Measurements from ENCODE around the gene C19orf38.
"Not testable (repeated sequence)": the region's sequence is repeated elsewhere in the genome, so short reads cannot be mapped to it uniquely, and the experiment has no call there.

C19orf38 gene

DNA sequence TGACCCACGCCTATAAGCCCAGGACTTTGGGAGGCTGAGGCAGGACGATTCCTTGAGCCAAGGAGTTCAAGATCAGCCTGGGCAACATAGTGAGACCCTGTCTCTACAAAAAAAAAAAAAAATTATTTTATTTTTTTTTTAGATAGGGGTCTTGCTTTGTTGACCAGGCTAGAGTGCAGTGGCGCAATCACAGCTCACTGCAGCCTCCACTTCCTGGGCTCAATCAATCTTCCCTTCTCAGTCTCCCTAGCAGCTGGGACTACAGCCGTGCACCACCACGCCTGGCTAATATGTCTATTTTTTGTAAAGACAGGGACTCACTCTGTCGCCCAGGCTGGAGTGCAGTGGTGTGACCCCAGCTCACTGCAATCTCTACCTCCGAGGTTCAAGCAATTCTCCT is 4.7 kb downstream of the C19orf38 start:
- no peak for DNase-seq

- no peak for DNase-seq
Measured at GRCh38 chr19:10854350-10855089, 6.3 kb downstream of the C19orf38 start.

- no peak for DNase-seq
Measured at GRCh38 chr19:10855879-10856522, 7.8 kb downstream of the C19orf38 start.

DNA sequence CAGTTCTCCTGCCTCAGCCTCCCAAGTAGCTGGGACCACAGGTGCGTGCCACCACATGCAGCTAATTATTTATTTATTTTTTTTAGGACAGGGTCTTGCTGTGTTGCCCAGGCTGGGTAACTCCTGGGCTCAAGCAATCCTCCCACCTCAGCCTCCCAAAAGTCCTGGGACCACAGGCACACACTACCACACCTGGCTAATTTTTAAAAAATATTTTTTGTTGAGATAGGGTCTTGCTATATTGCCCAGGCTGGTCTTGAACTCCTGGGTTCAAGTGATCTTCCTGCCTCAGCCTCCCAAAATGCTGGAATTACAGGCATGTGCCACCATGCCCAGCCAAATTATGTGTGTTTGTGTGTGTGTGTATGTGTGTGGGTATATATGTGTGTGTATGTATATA is 8.7 kb downstream of the C19orf38 start:
- DNase-seq: not testable (repeated sequence)

DNA sequence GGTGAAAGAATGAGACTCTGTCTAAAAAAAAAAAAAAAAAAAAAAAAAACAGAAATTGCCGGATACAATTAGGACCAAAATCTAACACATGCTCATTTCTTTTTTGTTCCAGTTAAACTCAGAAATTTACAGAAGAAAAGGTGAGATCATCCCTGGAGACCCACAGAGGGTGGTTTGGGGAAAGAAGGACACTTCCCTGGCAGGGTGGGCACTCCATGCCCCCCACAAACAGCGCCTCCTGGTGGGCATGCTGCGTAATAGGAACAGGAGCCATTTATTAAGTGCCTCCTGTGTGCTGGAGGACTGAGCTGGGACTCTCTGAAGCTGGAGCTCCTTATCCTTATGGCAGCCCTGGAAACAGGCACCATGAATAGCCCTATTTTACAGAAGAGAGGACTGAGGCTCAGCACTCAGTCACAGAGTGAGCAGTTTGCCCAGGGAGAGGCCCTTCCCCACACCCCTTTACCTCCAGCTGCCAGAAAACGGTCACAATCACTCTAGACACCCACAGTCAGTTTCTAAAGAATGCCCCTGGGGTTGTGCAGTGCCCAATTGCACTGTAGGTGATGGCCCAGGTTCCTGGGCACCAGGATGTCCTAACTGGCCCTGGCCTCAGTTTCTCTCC is 10.1 kb downstream of the C19orf38 start:
- no peak for DNase-seq

- DNase-seq: no peak
Measured at GRCh38 chr19:10861103-10861651, 13.0 kb downstream of the C19orf38 start.

GRCh38 chr19:10862561-10863106 is 14.4 kb downstream of the C19orf38 start:
- DNase-seq: no peak

DNA sequence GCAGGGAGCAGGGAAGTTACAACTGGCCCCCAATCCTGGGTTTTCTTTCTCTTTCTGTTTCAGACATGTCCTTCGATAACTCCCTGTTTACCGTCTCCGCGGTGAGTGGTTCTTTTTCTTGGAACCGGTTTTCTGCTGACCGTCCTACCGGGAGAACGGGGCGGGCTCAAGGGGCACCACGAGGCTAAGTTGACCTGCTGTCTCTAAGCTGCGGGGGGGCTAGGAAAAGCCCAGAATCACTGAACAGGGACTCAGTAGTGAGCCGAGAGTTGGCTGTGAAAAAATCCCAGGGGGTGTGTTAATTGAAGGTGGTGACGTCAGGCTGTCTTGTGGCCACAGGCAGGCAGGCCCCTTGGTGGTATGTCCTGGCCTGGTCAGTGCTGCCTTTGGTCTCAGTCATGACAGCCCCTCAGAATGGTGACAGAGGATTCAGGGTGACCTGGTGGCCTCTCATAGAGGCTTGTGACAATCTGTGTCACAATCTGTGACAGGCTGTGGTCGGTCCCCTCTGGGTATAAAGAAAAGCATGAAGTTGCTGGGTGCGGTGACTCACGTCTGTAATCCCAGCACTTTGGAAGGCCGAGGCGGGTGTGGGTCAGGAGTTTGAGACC is 15.0 kb downstream of the C19orf38 start:
- DNase-seq: no peak

DNA sequence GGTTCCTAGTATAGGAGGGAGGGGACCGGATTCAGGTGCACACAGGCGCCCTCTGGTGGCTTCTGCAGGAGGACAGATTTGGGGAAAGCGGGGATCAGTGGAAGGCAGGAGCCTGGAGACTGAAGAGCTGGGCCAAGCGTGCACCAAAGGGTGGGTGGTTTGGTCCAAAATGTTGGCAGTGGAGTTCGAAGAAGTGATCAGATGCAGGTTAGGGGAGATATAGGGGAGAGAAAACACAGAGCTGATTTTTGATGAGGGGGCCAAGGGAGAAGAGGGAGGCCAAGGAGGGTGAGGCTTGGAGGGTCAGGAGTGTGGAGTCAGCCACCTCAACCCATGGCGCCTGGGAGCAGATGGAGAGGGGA is 16.3 kb downstream of the C19orf38 start:
- DNase-seq: peak; percentile 66

GRCh38 chr19:10866495-10866894 is 18.3 kb downstream of the C19orf38 start:
- no peak for DNase-seq

- DNase-seq: no peak
Measured at GRCh38 chr19:10868872-10869547, 20.8 kb downstream of the C19orf38 start.

DNA sequence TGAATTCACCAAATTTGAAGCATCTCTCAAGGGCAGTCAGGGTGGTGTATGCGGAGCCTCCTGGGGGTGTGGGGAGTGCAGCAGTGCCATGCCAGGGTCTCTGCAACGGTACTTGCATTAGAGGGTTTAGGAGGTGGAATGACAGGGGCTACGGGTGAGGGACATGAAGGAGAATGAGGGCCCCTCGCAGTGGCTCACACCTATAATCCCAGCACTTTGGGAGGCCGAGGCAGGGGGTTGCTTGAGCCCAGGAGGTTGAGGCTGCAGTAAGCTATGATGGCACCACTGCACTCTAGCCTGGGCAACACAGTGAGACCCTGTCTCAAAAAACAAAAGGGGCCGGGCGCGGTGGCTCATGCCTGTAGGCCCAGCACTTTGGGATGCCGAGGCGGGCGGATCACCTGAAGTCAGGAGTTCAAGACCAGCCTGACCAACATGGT is 21.7 kb downstream of the C19orf38 start:
- not testable (repeated sequence) for DNase-seq

DNA sequence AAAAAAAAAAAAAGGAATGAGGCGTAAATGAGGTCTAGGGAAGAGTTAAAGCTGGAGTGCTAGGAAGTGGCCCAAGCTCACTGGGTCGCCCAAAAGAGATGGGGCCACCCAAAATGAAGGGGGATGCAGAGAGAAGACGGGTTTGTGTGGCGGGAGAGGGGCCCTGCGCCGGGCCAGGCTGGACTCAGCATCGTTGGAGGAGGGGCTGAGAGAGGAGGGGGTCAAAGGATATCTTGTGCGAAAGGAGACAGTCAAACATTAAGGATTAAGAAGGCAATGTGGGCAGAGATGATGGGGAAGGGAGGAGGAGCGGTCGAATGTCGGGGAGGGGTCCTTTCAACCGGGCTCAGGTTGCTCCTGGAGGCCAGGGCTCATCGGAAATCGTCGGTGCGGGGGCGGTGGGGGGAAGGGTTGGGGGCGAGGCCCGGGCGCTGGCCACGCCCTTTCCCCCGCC is 22.3 kb downstream of the C19orf38 start:
- DNase-seq: no peak

DNA sequence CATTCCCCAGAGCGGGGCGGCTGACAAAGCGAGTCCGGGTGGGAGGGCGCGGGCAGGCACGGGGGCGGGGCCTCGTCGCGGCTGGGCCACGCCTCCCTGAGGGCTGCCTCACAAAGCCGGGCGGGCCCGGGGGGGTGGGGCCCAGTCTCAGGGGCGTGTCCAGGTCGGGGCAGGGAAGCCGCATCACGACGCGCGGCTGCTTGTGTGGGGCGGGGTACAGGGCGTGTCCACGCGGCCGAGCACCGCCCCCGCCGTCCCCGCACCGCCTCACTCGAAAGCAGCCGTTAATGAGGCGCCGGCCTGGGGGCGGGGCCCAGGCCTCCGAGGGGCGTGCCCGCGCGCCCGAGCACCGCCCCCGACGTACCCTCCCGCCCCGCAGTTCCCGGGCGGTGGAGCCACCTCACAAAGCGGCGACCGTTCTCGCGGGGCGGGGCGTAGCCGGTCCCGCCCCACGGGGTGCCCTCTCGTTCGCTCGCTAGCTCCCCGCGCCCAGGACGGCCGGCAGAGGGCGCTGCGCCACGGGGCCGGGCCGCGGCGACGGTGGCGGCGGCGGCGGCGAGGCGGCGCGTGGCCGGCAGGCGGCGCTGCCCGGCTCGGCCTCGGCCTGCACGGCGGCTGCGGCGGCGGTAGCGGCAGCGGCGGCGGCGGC is 22.9 kb downstream of the C19orf38 start, which contains the start of gene CARM1:
Gene CARM1 (plus strand): TSS at position 599 of the 649 bp plus-strand sequence. CDS start 150 bp downstream, outside the sequence.
- DNase-seq: peak; percentile 98

DNA sequence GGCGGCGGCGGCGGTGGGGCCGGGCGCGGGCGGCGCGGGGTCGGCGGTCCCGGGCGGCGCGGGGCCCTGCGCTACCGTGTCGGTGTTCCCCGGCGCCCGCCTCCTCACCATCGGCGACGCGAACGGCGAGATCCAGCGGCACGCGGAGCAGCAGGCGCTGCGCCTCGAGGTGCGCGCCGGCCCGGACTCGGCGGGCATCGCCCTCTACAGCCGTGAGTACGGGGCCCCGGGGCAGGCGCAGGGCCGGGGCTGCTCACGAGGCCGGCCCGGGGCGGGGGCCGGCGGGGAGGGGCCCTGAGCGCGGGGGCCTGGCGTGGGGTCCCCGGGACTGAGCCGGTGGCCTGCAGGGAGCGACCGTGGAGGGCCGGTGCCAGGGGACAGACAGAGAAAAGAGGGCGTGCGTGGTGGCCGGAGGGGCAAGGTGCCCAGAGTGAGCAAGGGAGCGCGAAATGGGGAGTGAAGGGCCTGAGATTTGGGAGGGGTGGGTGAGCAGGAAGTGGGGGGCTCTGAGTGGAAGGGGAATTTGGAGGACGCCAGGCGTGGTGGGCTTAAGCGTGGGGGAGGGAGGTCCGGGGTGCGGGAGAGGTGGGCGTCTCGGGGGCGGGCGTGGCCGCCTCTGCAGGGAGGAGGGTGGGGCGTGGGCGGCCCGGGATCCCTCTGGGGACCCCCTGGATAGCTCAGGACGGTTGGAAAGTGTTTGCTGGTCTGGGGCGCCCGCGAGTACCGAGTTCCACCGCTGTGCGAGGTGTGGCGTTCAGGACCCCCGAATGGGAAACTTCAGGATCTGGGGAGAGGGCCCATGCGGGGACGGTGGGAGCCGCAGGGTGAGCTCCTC is 23.7 kb downstream of the C19orf38 start:
- no peak for DNase-seq

- DNase-seq: no peak
Measured at GRCh38 chr19:10872546-10873107, 24.4 kb downstream of the C19orf38 start.

- no peak for DNase-seq
Measured at GRCh38 chr19:10874024-10874423, 25.8 kb downstream of the C19orf38 start.

- DNase-seq: no peak
Measured at GRCh38 chr19:10876459-10877240, 28.4 kb downstream of the C19orf38 start.

DNA sequence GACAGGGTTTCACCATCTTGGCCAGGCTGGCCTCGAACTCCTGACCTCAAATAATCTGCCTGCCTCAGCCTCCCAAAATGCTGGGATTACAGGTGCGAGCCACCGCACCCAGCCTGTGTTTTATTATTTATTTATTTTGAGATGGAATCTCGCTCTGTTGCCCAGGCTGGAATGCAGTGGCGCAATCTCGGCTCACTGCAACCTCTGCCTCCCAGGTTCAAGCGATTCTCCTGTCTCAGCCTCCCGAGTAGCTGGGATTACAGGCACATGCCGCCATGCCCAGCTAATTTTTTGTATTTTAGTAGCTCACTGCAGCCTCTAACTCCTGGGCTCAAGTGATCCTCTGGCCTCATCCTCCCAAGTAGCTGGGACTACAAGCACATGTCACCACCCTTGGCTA is 29.4 kb downstream of the C19orf38 start:
- DNase-seq: not testable (repeated sequence)

DNA sequence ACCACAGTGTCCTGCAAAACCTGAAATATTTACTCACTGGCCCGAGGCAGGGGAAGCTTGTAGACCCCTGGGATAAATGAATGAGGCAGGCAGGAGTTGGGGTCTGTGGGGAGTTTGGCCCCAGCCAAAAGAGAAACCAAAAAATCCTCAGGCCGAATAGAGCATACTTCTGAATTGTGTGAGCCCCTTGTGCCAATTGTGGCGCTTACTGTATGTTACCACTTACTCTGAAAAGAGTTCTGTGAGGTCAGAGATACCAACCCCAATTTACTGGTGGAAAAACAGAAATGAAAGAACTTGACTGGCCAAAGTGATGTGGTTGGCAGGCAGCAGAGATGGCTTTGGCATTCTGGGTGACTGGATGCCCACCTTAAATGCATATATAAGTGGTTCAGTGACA is 30.0 kb downstream of the C19orf38 start:
- DNase-seq: no peak

Data from NCI-H2029 (cell line).